OCI-LY1 (cell line): ENCODE data around the gene TGFBR1.

Experiments
- H2AFZ ChIP-seq: fragments of 200-600 bp; sonication (generic), shearing (Covaris generic); 2 replicates; pipeline ENCODE4 v1.6.0; 2014; ENCODE audit warnings: antibody characterized with exemption, mild to moderate bottlenecking, low read length
- H3F3A ChIP-seq: fragments of 200-600 bp; sonication (generic), shearing (Covaris generic); 2 replicates; pipeline ENCODE4 v1.6.0; 2014; ENCODE audit warnings: mild to moderate bottlenecking, antibody characterized with exemption, low read length, moderate library complexity; ENCODE audit not compliant: insufficient read depth
- H3K27ac ChIP-seq: fragments of 200-600 bp; sonication (generic); 2 replicates; pipeline ENCODE4 v1.5.1; 2014; ENCODE audit warnings: low read length, mixed run types, mild to moderate bottlenecking, low read depth; ENCODE audit not compliant: poor library complexity, severe bottlenecking
- H3K27me3 ChIP-seq: fragments of 200-600 bp; sonication (generic); 2 replicates; pipeline ENCODE4 v1.6.0; 2014; ENCODE audit warnings: antibody characterized with exemption, mild to moderate bottlenecking, low read length, moderate library complexity; ENCODE audit not compliant: insufficient read depth
- H3K36me3 ChIP-seq: fragments of 200-600 bp; sonication (generic); 2 replicates; pipeline ENCODE4 v1.6.1; 2014; ENCODE audit warnings: mild to moderate bottlenecking, antibody characterized with exemption, low read length, moderate library complexity, mixed read lengths; ENCODE audit not compliant: insufficient read depth
- H3K4me1 ChIP-seq: fragments of 200-600 bp; sonication (generic); 2 replicates; pipeline ENCODE4 v1.5.1; 2014; ENCODE audit warnings: mild to moderate bottlenecking, low read length, moderate library complexity; ENCODE audit not compliant: insufficient read depth, severe bottlenecking
- H3K4me2 ChIP-seq: fragments of 200-600 bp; sonication (generic), shearing (Covaris generic); 2 replicates; pipeline ENCODE4 v1.6.1; 2014; ENCODE audit warnings: low read length
- H3K4me3 ChIP-seq: fragments of 200-600 bp; sonication (generic); 2 replicates; pipeline ENCODE4 v1.5.1; 2014; ENCODE audit warnings: low read length, low read depth, mild to moderate bottlenecking, mixed read lengths; ENCODE audit not compliant: poor library complexity, severe bottlenecking
- H3K79me2 ChIP-seq: fragments of 200-600 bp; shearing (Covaris generic); 2 replicates; pipeline ENCODE4 v1.6.1; 2016; ENCODE audit warnings: mixed run types, low read length, mixed read lengths; ENCODE audit not compliant: insufficient read depth
- H3K9ac ChIP-seq: fragments of 200-600 bp; sonication (generic), shearing (Covaris generic); 2 replicates; pipeline ENCODE4 v1.6.1; 2014; ENCODE audit warnings: mild to moderate bottlenecking, low read length, mixed read lengths
- H3K9me2 ChIP-seq: fragments of 200-600 bp; sonication (generic), shearing (Covaris generic); 2 replicates; pipeline ENCODE4 v1.6.1; 2014; ENCODE audit warnings: low read depth, mild to moderate bottlenecking, low read length, mixed read lengths
- H3K9me3 ChIP-seq: fragments of 200-600 bp; shearing (Covaris generic); 2 replicates; pipeline ENCODE4 v1.6.1; 2014; ENCODE audit warnings: low read length, mixed read lengths
- H4K20me1 ChIP-seq: fragments of 200-600 bp; sonication (generic), shearing (Covaris generic); 2 replicates; pipeline ENCODE4 v1.6.0; 2016; ENCODE audit warnings: mild to moderate bottlenecking, low read length; ENCODE audit not compliant: insufficient read depth
- CTCF ChIP-seq: fragments of 200-600 bp; sonication (generic), shearing (Covaris generic); IDR thresholded peaks from 2 replicates; pipeline ENCODE4 v1.5.1; 2017; ENCODE audit warnings: mild to moderate bottlenecking, antibody characterized with exemption, low read length, moderate library complexity, mixed read lengths
- EZH2 ChIP-seq: fragments of 200-600 bp; sonication (generic), shearing (Covaris generic); IDR thresholded peaks from 2 replicates; pipeline ENCODE4 v1.8.0; 2017; ENCODE audit warnings: borderline replicate concordance, mixed run types, mild to moderate bottlenecking, antibody characterized with exemption, low read length, moderate library complexity, mixed read lengths

TGFBR1 gene

GRCh38 chr9:99177576-99178366 lies 72.9 kb downstream of the TGFBR1 start:
- no peak overlapping the region for H2AFZ ChIP-seq
- H3K4me1 ChIP-seq: peaks cover 19% of the 10 kb centered on the region
- no peaks in the 10 kb centered on the region for H3K36me3 ChIP-seq
- H3K79me2 ChIP-seq: no peaks in the 10 kb centered on the region
- TF ChIP-seq CTCF (no peak), EZH2 (no peak)
- H3F3A ChIP-seq: no peaks in the 10 kb centered on the region
- H3K4me3 ChIP-seq: no peak overlapping the region
- H4K20me1 ChIP-seq: no peaks in the 10 kb centered on the region
- no peak overlapping the region for H3K9ac ChIP-seq
- H3K9me2 ChIP-seq: no peaks in the 10 kb centered on the region
- H3K27me3 ChIP-seq: no peaks in the 10 kb centered on the region
- no peak overlapping the region for H3K27ac ChIP-seq
- no peaks in the 10 kb centered on the region for H3K9me3 ChIP-seq
- H3K4me2 ChIP-seq: no peak overlapping the region

DNA sequence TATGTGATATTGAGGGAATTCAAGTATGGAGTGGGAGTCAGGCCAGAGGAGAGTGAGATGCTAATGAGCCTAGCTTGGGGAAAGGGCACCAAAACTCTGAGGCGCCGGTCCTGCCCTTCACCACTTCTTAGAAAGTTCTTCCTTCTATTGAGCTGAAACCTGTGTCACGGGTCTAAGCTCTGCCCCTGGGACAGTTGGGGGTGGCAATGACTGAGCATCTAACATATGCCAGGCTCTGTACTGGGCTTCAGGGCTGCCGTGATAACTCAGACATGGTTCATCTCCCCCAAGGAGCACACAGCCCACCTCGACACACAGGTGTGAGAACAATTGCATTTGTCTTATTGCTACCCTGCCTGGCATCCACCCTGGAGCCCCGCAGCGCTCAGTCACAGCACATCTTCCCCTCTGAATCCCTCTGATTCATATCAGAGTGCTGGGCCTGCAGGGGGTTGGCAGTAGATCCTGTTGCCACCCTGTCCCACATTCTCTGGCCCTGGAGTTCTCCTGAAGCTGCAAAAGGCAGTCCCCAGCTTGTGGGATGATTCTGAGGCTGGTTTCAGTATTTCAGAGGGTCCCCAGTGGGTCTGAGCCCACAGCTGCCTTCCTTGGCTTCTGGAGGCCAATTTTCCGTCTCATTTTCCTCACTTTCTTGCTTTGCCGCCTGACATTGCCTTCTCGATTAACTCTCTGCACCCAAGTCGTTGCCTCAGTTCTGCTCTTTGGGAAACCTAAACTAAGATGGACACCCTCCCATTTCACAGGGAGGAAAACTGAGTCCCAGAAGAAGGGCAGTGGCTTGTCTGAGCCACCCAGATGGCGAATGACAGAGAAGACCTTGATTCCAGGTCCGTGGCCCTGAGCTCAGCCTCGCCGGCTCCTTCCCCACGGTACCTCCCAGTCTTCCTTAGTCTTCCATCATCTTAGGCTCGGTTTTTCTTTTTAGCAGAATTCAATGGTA lies 74.3 kb downstream of the TGFBR1 start:
- Histone ChIP-seq H3K79me2 (no peaks in the 10 kb centered on the region), H3K9ac (no peak overlapping the region), H3K27me3 (no peaks in the 10 kb centered on the region), H3K9me2 (no peaks in the 10 kb centered on the region), H3K4me3 (no peak overlapping the region), H3K27ac (no peak overlapping the region), H3K4me1 (peaks cover 19% of the 10 kb centered on the region), H3K4me2 (no peak overlapping the region), H4K20me1 (no peaks in the 10 kb centered on the region), H3F3A (no peaks in the 10 kb centered on the region), H2AFZ (no peak overlapping the region), H3K9me3 (no peaks in the 10 kb centered on the region), H3K36me3 (no peaks in the 10 kb centered on the region)
- TF ChIP-seq EZH2 (no peak), CTCF (no peak)

- H3K4me2 ChIP-seq: no peak overlapping the region
- peaks cover 28% of the 10 kb centered on the region for H3K4me1 ChIP-seq
- no peaks in the 10 kb centered on the region for H3K9me2 ChIP-seq
- no peaks in the 10 kb centered on the region for H3F3A ChIP-seq
- H3K36me3 ChIP-seq: no peaks in the 10 kb centered on the region
- H3K4me3 ChIP-seq: no peak overlapping the region
- no peak overlapping the region for H2AFZ ChIP-seq
- no peaks in the 10 kb centered on the region for H4K20me1 ChIP-seq
- H3K9ac ChIP-seq: no peak overlapping the region
- H3K27me3 ChIP-seq: no peaks in the 10 kb centered on the region
- H3K9me3 ChIP-seq: no peaks in the 10 kb centered on the region
- no peak overlapping the region for H3K27ac ChIP-seq
- TF ChIP-seq CTCF (no peak), EZH2 (no peak)
- H3K79me2 ChIP-seq: no peaks in the 10 kb centered on the region
Observed at GRCh38 chr9:99180199-99180598, 75.3 kb downstream of the TGFBR1 start.
